AG04450 (cell line): ENCODE data around the gene CYTH3. TPM values are rescaled to one million over a fixed set of nuclear protein-coding genes. Genes with fewer than 3 reads are reported as not detected.

ENCODE experiments used
- CTCF ChIA-PET: fragments of 300-600, 350-600 bp; formaldehyde crosslinking; extraction: SDS; loops from one replicate; lab custom pipeline; 2022; ENCODE audit warnings: antibody characterized with exemption, inconsistent platforms; lab: Charles Lee
- POLR2A ChIA-PET: fragments of 350-600 bp; formaldehyde crosslinking; extraction: SDS; loops from one replicate; lab custom pipeline; 2021; ENCODE audit warnings: antibody characterized with exemption, inconsistent platforms; lab: Yijun Ruan, JAX
- DNase-seq: peaks from one replicate; pipeline ENCODE4 v3.0.0-alpha.2; 2011; ENCODE audit warnings: low read depth, low spot score
- H3K27ac ChIP-seq: one replicate; pipeline ENCODE4 v1.5.1; 2012; ENCODE audit warnings: low read depth, low read length, control low read depth
- H3K27me3 ChIP-seq: one replicate; pipeline ENCODE4 v1.6.0; 2012; ENCODE audit warnings: low read length; ENCODE audit not compliant: control insufficient read depth, insufficient read depth
- H3K4me3 ChIP-seq: 2 replicates; pipeline ENCODE4 v1.5.1; 2011; ENCODE audit warnings: mild to moderate bottlenecking, low read depth, low read length, control low read depth
- H3K9me3 ChIP-seq: 2 replicates; pipeline ENCODE4 v1.5.1; 2012; ENCODE audit warnings: low read length; ENCODE audit not compliant: control insufficient read depth, insufficient read depth
- polyA plus RNA-seq: library from polyadenylated mRNA; depleted of rRNA; stranded (reverse); fragments of >200 nt; gene quantifications from 2 replicates; pipeline ENCODE4 v1.2.3, GENCODE V29; 2011
- TF ChIP-seq, protein P1 (sequence below): IDR thresholded peaks from 2 replicates; pipeline ENCODE4 v1.5.1; 2011; ENCODE audit warnings: low read depth, low read length, control low read depth, inconsistent platforms

The CYTH3 gene
- polyA plus RNA-seq, 1 experiment, result 30.2 TPM

DNA sequence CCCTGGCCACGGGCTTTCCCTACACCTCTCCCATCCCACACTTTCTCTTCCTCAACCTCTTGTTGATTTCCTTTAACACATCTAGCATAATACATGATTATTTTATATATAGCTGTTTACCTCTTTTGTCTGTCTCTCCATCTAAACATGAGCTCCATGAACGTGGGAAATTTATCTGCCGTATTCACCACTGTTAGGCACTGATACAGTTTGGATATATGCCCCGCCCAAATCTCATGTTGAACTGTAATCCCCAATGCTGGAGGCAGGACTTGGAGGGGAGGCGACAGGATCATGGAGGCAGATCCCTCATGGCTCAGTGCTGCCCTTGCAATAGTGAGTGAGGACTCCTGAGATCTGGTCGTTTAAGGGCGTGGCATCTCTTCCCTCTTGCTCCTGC, 5.7 kb downstream of the CYTH3 start:
- TF ChIP-seq, protein P1, sequence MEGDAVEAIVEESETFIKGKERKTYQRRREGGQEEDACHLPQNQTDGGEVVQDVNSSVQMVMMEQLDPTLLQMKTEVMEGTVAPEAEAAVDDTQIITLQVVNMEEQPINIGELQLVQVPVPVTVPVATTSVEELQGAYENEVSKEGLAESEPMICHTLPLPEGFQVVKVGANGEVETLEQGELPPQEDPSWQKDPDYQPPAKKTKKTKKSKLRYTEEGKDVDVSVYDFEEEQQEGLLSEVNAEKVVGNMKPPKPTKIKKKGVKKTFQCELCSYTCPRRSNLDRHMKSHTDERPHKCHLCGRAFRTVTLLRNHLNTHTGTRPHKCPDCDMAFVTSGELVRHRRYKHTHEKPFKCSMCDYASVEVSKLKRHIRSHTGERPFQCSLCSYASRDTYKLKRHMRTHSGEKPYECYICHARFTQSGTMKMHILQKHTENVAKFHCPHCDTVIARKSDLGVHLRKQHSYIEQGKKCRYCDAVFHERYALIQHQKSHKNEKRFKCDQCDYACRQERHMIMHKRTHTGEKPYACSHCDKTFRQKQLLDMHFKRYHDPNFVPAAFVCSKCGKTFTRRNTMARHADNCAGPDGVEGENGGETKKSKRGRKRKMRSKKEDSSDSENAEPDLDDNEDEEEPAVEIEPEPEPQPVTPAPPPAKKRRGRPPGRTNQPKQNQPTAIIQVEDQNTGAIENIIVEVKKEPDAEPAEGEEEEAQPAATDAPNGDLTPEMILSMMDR, result no peak
- Histone ChIP-seq H3K27me3 (no peaks in the 10 kb centered on the region), H3K27ac (no peak overlapping the region), H3K9me3 (peaks cover 3% of the 10 kb centered on the region; the same call in 1 of the 2 replicates), H3K4me3 (no peak overlapping the region)
- ChIA-PET POLR2A (no interaction called here), CTCF (interaction anchor here (1.6 kb wide), 1 partner anchor 107 kb away, joined by 7 read pairs; no protein-coding TSS in a partner anchor)
- DNase-seq, result no peak

DNA sequence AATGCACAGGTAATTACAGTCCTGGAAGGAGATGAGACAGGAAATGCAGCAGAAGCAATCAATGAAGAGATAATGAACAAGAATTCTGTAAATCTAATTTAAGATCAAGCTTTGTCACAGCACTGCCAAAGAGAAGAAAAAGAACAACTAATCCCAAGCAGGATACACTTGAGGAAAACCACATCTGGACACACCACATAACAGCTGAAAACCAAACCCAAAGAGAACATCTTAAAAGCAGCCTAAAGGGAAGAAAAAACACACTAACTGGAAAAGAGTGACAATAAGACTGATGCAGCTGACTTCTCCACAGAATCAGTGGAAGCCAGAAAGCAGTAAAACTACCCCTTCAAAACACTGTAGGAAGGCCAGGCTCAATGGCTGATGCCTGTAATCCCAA, 10.2 kb downstream of the CYTH3 start:
- TF ChIP-seq, protein P1, result no peak
- no peak for DNase-seq
- 0 out of 2 replicates have a peak, but pooled peaks cover 3% of the 10 kb centered on the region for H3K9me3 ChIP-seq
- H3K27ac ChIP-seq, result no peak overlapping the region
- ChIA-PET POLR2A (interaction anchor here (1.1 kb wide), 1 partner anchor 9 kb away, joined by 3 read pairs; no protein-coding TSS in a partner anchor), CTCF (interaction anchor here (2.3 to 2.4 kb wide), 2 partner anchors 9 to 102 kb away, joined by 13 to 15 read pairs; no protein-coding TSS in a partner anchor)
- no peaks in the 10 kb centered on the region for H3K27me3 ChIP-seq
- H3K4me3 ChIP-seq, result no peak overlapping the region

DNA sequence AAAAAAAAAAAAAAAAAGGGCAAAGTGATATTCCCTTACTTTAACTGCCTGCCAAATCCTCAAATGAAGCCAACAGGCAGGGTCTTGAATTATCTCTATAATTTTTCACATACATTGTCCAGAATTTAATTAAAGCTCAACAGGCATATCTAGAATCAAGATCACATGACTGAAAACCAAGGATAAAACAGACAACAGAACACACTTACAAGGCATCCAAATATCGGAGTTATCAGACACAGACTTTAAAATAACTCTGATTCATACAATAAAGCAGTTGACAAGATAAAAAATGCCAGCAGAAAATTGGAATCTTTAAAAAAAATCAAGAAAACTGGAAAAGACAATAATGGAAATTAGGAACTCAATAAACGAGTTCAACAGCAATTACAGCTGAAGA, 10.7 kb downstream of the CYTH3 start:
- H3K9me3 ChIP-seq, result no peaks in the 10 kb centered on the region
- TF ChIP-seq, protein P1, result no peak
- no peak for DNase-seq
- ChIA-PET CTCF (interaction anchor here (2.3 to 2.4 kb wide), 2 partner anchors 9 to 101 kb away, joined by 13 to 15 read pairs; no protein-coding TSS in a partner anchor), POLR2A (interaction anchor here (1.1 kb wide), 1 partner anchor 9 kb away, joined by 3 read pairs; no protein-coding TSS in a partner anchor)
- no peak overlapping the region for H3K4me3 ChIP-seq
- no peak overlapping the region for H3K27ac ChIP-seq
- H3K27me3 ChIP-seq, result no peaks in the 10 kb centered on the region

DNA sequence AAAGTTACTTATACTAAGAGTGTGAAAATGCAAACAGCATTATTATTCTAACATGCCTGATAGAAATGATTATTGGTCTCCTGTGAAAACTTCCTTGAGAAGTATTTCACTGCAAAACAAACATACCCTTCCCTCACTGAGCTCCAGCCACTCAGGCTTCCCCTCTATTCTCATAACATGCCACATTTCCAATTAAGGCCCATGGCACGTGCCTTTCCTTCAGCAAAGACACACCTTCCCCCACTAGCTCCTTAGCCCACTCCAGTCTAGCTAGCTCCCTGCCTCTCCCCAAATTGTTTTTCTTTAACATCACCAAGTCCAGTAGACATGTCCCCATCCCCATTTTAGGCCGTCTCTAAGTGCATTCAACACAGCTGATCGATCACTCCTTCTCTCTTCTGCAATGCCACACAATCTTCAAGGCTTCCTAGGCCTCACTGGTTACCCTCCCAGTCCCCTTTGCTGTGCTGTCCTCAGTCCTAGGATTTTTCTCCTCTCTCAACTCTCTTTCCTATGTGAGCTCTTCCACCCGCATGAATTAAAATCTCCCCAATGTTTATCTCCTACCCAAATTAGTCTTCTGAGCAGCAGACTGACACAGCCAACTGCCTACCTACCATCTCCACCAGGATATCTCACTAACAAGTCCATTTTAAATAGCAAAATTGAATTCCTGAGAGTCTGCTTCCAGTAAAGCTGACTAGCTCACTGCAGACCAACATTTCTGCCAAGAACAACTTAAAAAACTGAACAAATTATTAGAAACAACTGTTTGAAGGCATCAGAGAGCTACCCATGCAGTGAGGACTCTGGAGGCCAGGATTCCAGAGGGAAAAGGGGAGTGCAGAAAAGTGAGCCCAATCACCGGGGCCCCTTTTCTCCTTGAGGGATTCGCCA, 11.9 kb downstream of the CYTH3 start:
- Histone ChIP-seq H3K4me3 (no peak overlapping the region), H3K27ac (peak overlapping the region; percentile 3), H3K9me3 (no peaks in the 10 kb centered on the region), H3K27me3 (no peaks in the 10 kb centered on the region)
- DNase-seq, result no peak
- ChIA-PET CTCF (interaction anchor here (2.3 to 2.4 kb wide), 2 partner anchors 10 to 100 kb away, joined by 13 to 15 read pairs; no protein-coding TSS in a partner anchor), POLR2A (interaction anchor here (0.8 kb wide), 1 partner anchor 24 kb away, joined by 3 read pairs; no protein-coding TSS in a partner anchor)
- TF ChIP-seq, protein P1, result no peak

DNA sequence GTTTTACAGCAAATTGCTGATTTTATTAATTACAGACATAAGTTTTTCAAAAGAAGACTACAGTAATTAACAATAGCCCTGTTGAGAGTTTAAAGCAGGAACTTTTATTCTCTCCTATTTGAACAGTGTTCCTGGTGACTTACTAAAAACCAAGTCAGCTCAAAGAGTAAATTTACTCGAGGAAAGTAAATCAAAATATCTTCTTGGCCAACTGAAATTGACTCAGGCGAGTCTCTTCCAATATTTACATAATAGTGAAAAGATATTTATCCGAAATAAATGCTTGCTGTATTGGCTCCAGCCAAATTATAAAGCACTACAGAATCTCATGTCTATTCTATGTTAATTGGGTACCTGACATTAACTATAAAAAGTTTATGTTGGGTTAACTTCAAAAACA, 13.2 kb downstream of the CYTH3 start:
- H3K4me3 ChIP-seq, result no peak overlapping the region
- TF ChIP-seq, protein P1, result no peak
- POLR2A ChIA-PET, result no interaction called here
- H3K27me3 ChIP-seq, result no peaks in the 10 kb centered on the region
- CTCF ChIA-PET, result no interaction called here
- H3K9me3 ChIP-seq, result no peaks in the 10 kb centered on the region
- H3K27ac ChIP-seq, result no peak overlapping the region
- DNase-seq, result no peak
